ENCODE measurements around the gene RNU1-4.
"Not testable (repeated sequence)": the region's sequence is repeated elsewhere in the genome, so short reads cannot be mapped to it uniquely, and the experiment has no call there.

- not testable (repeated sequence) for TF ChIP-seq EZH2 (IDR thresholded peaks at IDR 0.05; ENCODE audit: low read length); CTCF (optimal IDR thresholded peaks at IDR 0.05 in 1 of 3, IDR thresholded peaks at IDR 0.05 in 1 of 3, conservative IDR thresholded peaks at IDR 0.05 in 1 of 3; ENCODE audit: extremely low read depth in 1 of 3, insufficient read depth in 2 of 3, low read length in 3 of 3)
These were observed 48.0 kb upstream of the RNU1-4 start for GRCh38 chr1:16692283-16692682.

All from keratinocyte (primary cell).